ENCODE measurements around the gene HSD17B3.

HSD17B3 gene

GRCh38 chr9:96232539-96233241 is 69.3 kb downstream of the HSD17B3 start:
- DNase-seq, result peak; percentile 64

DNA sequence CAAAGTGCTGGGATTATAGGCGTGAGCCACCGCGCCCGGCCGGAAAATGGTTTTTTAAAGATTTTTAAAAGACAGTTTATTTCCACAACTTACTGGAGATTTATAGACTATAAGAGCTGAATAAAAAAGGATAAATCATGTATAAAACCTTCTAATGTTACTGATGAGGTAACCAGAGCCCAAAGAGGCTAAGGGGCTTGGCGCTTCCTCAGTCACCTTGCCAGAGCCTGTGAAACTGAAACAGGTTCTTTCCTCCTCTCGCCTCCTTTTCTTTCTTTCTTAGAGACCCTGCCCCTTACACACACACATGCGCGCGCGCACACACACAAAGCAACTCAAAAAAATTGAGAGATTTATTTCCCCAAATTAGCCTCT is 69.8 kb downstream of the HSD17B3 start:
- no peak for DNase-seq

DNA sequence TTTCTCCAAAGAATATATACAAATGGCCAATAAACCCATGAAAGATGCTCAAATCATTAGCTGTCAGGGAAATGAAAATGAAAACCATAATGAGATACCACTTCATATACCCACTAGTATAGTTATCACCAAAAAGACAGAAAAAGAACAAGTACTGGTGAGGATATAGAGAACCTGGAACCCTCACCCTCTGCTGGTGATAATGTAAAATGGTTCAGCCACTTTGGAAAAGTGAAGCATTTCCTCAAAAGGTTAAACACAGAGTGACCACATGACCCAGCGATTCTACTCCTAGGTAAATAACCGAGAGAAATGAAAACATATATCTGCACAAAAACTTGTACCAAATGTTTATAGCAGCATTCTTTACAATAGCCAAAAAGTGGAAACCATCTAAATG is 72.0 kb downstream of the HSD17B3 start:
- DNase-seq, result no peak

- DNase-seq, result no peak
These were observed 79.8 kb downstream of the HSD17B3 start for GRCh38 chr9:96222132-96222531.

GRCh38 chr9:96219900-96220257 is 82.1 kb downstream of the HSD17B3 start:
- no peak for DNase-seq

- DNase-seq, result peak; percentile 27
These were observed 82.7 kb downstream of the HSD17B3 start for GRCh38 chr9:96219026-96219899.

DNA sequence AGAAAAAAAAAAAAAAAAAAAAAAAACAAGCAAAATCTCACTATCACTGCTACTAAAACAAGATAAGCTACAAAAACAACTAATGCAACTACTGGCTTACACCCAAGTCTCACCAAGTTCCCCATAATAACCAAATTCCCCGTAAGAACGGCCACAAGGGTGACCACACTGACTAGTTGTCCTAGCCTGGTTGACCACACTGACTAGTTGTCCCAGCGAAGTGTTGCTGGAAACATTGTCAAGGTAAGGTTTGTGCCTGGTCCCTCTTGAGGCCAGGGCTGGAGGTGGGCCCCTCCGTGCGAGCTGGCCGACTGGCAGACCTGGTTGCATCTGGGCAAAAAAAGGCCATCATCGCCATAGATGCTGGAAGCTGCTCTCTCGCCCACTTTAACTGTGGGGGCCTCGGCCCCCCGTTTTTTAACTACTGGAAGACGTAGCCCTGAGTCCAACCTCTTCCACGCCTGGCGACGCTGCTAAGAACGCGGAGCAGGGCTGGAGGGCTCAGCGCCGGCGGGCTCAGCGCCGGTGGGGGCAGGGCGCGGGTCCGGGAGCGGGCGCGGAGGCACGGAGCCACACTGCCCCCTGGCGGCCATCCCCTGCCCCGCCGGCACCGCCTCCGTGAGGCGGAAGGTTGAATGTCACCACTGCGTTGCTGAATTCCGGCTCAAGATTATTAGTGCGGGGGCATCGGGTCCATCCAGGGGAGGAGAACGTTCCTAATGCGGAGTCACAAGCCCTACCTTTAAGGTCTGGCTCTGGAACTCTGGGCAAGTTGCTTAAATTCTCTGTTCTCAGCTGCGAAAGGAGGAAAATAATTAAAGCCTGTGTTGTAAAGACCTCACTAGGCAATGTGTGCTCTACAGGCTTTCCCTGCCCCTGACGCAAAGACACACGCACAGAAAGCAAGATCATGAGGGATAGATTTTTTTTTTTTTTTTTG is 84.0 kb downstream of the HSD17B3 start:
- DNase-seq, result peak; percentile 76

DNA sequence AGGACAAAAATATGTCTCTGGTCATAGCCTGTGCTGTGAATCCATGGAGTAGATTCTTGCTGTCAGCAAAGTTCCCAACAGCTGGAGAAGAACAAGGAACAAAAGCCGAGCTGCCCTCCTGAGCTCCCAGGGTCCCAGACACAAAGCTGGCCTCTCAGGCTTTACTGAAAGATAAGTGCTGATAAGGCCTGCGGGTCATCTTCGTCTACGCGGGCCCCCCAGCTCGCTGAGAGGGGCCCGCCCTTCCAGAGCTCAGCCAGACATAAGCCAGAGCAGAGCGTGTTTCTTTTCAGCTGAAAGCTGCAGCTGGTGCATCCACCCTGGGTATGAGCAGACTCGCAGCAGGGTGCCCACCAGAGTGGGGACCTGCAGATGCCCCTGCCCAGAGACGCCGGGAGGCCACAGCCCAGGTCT is 84.7 kb downstream of the HSD17B3 start:
- no peak for DNase-seq

GRCh38 chr9:96216583-96216982 is 85.4 kb downstream of the HSD17B3 start:
- no peak for DNase-seq

- no peak for DNase-seq
These were observed 86.1 kb downstream of the HSD17B3 start for GRCh38 chr9:96215841-96216240.

GRCh38 chr9:96214635-96215034 is 87.3 kb downstream of the HSD17B3 start:
- DNase-seq, result no peak

DNA sequence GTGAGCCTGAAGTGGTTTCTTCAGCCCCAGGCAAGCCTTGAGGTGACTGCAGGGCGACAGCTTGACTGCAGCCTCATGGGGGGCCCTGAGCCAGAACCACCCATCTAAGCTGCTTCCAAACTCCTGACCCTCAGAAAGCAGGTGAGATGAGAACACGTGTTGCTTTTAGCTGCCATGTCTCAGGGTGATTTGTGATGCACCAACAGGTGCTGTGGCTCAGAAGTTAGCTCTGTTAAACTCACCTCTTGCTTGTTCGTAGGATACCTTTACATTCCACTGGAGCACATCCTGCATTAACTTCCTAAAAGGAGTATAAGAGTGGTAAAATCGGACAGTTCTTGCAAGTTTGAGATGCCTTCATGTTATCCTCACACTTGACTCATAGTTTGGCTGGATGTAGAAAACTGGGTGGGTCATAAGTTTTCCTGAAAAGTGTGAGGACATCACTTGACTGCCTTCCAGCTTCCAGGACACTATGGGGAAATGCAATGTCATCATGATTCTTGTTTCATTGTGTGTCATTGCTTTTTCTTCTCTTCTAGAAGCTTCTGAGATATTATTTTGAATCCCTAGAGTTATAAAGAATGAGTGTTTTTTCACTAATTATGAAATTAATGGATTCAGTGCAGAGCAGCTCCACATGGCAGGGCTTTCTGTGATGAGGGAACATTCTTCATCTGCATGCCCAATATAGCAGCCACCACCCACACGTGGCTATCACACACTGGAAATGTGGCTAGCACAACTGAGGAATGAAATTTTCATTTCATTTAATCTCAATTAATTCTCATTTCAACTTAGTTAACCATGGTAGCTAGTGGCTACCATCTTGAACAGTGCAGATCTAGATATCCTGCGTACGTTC is 92.3 kb downstream of the HSD17B3 start:
- no peak for DNase-seq

- DNase-seq, result no peak
These were observed 95.7 kb downstream of the HSD17B3 start for GRCh38 chr9:96206156-96206751.

- no peak for DNase-seq
These were observed 97.1 kb downstream of the HSD17B3 start for GRCh38 chr9:96204853-96205252.

- no peak for DNase-seq
These were observed 98.0 kb downstream of the HSD17B3 start for GRCh38 chr9:96203867-96204501.

DNA sequence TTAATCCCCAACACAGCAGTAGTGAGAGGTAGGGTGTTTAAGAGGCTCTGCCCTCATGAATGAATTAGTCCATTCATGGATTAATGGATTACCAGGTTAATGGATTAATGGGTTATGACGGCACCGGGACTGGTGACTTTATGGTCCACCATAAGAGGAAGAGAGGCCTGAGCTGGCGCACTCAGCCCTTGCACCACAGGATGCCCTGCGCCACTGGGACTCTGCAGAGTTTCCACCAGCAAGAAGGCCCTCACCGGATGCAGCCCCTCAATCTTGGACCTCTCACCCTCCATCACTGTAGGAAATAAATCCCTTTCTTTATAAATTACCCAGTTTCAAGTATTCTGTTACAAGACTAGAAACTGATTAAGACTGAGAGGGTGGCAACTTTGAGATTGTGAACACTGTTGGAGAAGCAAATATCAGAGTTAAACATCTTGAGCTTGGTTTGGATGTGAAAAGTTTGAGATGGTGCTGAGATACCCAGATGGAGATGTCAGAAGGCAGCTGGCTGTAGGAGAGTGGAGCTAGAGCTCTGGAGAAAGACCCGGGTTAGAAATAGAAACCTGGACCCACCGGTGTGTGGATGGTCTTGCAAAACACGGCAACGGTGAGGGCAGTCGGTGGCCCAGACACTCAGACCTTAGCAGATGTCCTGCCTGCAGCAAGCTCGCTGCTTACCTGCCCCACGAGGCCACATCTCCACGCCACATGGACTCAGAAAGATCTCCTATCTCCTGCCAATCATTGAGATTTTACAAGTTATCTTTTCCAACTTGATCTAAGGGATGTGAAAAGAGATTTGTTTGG is 98.8 kb downstream of the HSD17B3 start:
- DNase-seq, result no peak

DNA sequence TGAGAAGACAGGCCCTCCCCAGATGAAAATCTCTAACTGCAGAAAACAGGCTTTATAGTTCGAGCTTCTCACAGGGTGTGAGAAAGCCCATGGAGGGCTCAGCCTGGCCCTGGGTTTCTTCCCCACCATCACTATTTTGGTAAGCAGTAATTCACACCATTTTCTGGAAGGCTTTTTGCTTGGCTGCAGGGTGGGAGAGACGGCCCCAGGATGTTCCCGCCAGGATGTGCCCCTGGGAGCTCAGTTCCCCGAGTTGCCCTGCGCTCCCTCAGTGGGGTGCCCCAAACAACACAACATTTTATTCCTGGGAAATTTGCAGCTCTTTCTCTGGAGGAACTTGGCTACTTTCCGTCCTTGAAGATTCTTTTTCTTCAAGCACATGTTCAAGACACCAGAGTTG is 100.8 kb downstream of the HSD17B3 start:
- DNase-seq, result no peak

- DNase-seq, result no peak
These were observed 103.0 kb downstream of the HSD17B3 start for GRCh38 chr9:96199006-96199405.

- no peak for DNase-seq
These were observed 106.4 kb downstream of the HSD17B3 start for GRCh38 chr9:96195541-96195940.

DNA sequence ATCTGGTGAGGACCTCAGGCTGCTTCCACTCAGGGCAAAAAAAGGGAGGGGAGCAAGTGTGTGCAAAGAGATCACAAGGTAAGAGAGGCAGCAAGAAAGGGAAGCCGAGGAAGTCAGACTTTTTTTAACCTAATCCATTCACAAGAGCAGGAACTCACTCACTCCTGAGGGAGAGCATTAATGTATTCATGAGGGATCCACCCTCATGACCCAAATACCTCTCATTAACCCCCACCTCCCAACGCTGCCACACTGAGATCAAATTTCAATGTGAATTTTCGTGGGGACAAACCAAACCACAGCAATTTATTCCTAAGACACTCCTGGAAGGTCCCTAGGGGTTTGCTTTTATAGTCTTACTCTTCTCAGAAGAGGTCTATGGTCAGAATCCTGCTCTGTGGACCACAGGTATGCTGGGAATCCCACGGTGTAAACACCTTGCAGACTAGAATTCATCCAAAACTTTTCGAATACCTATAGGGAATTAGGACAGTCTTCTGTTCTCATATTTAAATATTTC is 108.7 kb downstream of the HSD17B3 start:
- no peak for DNase-seq
